Measurements from ENCODE around the gene PSME2.

PSME2 gene

DNA sequence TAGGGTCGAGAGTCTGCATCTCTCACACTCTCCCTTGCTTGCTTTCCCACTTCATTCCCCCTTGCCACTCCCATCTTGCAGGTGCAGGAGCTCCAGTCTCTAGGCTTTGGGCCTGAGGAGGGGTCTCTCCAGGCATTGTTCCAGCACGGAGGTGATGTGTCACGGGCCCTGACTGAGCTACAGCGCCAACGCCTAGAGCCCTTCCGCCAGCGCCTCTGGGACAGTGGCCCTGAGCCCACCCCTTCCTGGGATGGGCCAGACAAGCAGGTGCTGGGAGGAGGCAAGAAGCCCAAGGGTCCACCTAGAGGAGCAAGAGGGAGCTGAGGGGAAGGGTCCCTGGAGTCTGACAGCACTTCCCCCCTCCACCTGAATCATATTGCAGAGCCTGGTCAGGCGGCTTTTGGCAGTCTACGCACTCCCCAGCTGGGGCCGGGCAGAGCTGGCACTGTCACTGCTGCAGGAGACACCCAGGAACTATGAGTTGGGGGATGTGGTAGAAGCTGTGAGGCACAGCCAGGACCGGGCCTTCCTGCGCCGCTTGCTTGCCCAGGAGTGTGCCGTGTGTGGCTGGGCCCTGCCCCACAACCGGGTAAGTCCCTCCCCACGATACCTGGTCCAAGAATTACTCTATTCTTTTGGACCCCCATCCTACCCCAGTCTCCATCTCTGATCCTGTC, 5.1 kb upstream of the PSME2 start:
- no peak for DNase-seq (ENCODE audit: low read depth)

GRCh38 chr14:24150993-24151392, 4.6 kb upstream of the PSME2 start:
- no peak for DNase-seq (ENCODE audit: low read depth)

DNA sequence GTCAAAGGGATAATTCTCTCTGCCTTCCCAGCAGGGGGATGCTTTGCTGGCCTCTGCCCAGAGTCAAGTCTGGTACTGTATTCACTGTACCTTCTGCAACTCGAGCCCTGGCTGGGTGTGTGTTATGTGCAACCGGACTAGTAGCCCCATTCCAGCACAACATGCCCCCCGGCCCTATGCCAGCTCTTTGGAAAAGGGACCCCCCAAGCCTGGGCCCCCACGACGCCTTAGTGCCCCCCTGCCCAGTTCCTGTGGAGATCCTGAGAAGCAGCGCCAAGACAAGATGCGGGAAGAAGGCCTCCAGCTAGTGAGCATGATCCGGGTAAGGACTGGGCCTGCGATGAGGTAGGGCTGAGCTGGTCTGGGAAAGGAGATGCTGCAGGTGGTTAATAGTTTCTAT, 4.2 kb upstream of the PSME2 start:
- DNase-seq (ENCODE audit: low read depth): no peak

GRCh38 chr14:24150061-24150460, 3.7 kb upstream of the PSME2 start:
- DNase-seq (ENCODE audit: low read depth): no peak

DNA sequence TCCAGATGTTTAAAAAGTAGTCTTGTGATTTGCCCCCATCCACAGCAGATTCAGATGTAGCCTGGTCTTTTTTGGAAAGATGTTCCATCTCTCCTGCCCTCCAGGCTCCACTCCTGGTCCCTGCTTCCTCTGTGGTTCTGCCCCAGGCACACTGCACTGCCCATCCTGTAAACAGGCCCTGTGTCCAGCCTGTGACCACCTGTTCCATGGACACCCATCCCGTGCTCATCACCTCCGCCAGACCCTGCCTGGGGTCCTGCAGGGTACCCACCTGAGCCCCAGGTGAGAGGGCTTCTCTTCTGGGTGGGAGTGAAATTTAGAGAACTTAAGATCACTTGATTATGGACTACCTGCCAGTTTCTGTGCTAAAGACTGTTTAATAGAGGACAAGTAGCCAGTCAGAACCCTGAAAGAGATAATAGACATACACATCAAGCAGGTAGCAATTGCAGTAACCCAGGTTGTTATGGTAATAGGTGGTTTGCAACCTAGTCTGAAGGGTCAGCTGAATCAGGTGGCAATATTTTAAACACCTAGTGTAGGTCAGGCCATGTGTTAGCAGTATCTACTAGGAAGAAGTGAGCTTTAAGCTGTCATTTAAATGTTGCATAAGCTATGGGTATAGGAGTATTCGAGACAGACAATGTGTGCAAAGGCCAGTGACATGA, 3.0 kb upstream of the PSME2 start:
- no peak for DNase-seq (ENCODE audit: low read depth)

GRCh38 chr14:24147761-24148428, 1.5 kb upstream of the PSME2 start:
- no peak for DNase-seq (ENCODE audit: low read depth)

- peak; percentile 94 for DNase-seq (ENCODE audit: low read depth)
Measured at GRCh38 chr14:24146978-24147760, 759 bp upstream of the PSME2 start, which contains the start of gene RNF31. Gene RNF31, plus strand, starts transcription at chr14:24147498. Its CDS starts 201 bp downstream, at chr14:24147699.

DNA sequence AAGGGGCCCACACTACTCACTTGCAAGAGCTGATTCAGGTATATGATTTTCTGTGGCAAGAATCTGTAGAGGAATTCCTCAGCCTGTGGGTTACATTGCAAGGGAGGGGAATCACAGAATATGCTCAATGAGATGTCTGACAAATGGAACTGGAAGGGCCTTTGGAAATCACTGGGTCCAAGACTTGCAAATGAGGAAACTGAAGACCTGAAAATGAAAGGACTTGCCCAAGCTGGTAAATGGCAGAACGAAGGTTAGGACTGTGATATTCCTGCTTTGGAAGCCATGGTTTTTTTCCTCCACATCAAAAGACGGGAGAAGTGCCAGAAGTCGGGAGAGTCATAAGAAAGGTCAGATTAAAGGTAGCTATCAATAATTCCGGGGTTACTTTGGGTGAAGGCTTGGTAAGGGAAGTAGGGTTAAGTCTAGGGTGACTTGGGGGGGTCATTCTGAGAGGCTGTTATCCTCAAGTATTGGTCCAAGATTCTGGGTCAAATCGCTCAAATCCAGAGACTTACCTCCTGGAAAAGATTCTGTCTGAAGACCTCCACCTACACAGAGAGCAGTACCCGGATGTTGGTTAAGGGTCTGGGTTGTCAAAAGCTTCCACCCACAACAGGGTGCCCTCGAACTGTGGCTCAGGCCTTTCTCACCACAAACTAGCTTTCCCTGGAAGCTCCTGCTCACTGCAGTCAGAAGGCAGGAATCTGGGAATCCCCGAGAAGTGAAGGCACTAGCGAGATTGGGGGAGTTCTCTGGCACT, 539 bp downstream of the PSME2 start:
- DNase-seq (ENCODE audit: low read depth): no peak

- no peak for DNase-seq (ENCODE audit: low read depth)
Measured at GRCh38 chr14:24145219-24145618, 1.2 kb downstream of the PSME2 start.

- DNase-seq (ENCODE audit: low read depth): no peak
Measured at GRCh38 chr14:24144451-24144850, 2.0 kb downstream of the PSME2 start.

DNA sequence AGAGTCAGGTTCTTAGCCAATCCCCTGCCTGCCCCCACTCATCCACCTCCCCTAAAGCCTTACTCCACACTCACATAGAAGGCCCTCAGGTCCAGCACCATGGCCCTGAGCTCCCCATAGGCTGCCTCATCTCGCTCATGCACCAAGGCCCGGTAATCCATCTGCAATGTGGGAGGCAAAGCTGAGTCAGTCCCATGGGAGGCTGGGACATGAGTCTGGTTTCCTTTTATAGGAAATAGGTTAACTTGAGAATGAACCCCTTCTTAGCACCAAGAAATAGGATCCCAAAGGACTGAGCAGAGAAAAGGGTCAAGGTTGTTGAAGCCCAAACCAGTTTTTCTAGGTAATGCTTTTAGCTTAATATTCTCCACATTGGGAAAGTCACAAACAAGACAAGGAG, 2.9 kb downstream of the PSME2 start:
- no peak for DNase-seq (ENCODE audit: low read depth)

- DNase-seq (ENCODE audit: low read depth): peak; percentile 98
Measured at GRCh38 chr14:24141097-24141880, 5.1 kb downstream of the PSME2 start, which contains the start of gene EMC9. Gene EMC9, minus strand, starts transcription at chr14:24141591. Its CDS starts 287 bp downstream, at chr14:24141304.

- DNase-seq (ENCODE audit: low read depth): no peak
Measured at GRCh38 chr14:24139272-24139934, 7.0 kb downstream of the PSME2 start.

DNA sequence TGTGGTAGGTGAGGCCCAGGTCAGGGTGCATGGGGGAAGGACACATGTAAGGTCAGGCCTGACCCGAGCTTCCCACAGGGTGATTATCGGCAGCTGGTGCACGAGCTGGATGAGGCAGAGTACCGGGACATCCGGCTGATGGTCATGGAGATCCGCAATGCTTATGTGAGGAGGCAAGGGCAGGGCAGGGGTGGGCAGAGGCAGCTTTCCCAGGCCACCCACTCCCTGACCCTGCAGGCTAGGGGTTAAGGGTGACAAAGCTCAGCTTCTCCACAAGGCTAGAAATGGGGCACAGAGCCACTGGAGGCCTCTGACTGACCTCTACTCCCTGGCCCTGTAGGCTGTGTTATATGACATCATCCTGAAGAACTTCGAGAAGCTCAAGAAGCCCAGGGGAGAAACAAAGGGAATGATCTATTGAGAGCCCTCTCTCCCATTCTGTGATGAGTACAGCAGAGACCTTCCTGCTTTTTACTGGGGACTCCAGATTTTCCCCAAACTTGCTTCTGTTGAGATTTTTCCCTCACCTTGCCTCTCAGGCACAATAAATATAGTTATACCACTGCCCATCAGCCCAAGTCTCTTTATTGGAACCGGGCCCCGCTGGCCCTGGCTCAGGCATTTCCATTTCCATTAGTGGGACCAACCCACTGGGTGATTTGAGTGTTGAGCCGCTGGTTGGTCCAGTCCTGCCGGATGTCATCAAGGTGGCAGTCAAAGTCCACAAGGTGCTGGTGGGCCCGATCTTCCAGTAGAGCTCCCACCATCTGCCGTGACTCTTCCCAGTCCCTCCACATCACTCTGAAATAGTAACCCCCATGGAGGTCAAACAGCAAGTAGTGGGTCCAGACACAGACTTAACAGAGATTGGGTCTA, 7.8 kb downstream of the PSME2 start:
- no peak for DNase-seq (ENCODE audit: low read depth)

DNA sequence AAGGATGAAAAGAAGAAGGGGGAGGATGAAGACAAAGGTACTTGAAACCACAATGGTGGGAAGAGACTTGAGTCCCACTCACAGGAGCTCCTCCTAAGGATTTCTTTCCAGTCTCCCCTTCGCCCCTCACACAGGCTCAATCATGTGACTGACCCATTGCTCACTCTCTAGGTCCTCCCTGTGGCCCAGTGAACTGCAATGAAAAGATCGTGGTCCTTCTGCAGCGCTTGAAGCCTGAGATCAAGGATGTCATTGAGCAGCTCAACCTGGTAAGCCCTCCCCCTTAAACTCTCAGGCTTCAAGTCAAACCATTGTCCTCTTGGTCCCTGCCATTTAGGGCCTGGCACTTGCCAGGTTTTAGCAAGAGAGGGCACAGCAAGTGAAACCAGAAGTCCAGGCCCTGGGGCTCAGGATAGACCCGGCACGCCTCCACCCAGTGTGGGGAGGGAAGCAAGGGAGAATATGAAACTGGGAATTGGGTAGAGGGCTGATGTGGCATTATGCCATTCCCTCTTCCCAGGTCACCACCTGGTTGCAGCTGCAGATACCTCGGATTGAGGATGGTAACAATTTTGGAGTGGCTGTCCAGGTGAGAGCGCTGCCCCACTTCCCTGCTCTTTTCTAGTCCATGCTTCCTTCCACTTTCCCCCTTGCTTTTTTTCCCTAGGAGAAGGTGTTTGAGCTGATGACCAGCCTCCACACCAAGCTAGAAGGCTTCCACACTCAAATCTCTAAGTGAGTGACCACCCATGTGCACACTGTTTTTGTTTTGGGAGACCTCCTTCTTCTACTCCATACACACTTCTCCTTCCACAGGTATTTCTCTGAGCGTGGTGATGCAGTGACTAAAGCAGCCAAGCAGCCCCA, 8.6 kb downstream of the PSME2 start:
- DNase-seq (ENCODE audit: low read depth): no peak

DNA sequence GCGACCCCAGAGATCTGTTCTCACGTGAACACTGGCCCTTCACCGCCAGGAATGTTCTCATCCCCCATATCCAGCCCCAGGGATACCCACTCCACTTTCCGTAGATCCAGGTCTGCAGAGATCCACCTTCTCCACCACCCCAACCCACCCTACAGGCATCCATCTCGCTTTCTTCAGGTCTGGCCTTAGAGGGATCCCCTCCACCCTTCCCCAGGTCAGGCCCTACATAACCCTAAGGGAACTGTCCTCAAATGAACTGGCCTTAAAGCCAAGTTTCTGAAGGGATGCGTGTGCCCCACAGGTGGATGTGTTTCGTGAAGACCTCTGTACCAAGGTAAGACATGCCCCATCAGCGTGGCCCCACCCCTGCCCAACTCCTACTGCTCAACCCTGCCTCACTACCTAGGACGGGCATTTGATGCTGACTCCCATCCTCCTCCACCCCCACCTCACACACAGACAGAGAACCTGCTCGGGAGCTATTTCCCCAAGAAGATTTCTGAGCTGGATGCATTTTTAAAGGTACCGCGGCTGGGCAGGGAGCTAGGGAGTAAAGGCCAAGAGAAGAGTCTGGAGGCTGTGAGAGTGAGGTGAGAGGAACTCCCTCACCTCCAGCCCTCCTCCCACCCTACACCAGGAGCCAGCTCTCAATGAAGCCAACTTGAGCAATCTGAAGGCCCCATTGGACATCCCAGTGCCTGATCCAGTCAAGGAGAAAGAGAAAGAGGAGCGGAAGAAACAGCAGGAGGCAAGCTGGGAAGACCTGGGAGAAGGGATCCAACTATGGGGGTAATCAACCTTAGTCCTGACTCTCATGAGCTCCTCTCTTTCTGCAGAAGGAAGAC, 9.5 kb downstream of the PSME2 start:
- DNase-seq (ENCODE audit: low read depth): no peak
